B cell (primary cell): ENCODE measurements around the gene PIP5K1A. TPM values are rescaled to one million over a fixed set of nuclear protein-coding genes. Genes with fewer than 3 reads are reported as not detected.

Experiments
- ATAC-seq: fragments of 200-7000 bp; cut with Tn5 transposase; one replicate; pipeline ENCODE4 v1.10.0; 2021; ENCODE audit warnings: low read depth, mild to moderate bottlenecking, moderate number of reproducible peaks, moderate library complexity
- CTCF ChIA-PET: fragments of 350-600 bp; sonication (Branson Sonifier 250); formaldehyde crosslinking; loops from one replicate; lab custom pipeline; 2021; ENCODE audit warnings: antibody characterized with exemption, inconsistent platforms; lab: Charles Lee
- POLR2A ChIA-PET: fragments of 350-600 bp; sonication (Branson Sonifier 250); formaldehyde crosslinking; loops from one replicate; lab custom pipeline; 2021; ENCODE audit warnings: antibody characterized with exemption; lab: Charles Lee
- DNase-seq: peaks from one replicate; pipeline ENCODE4 v3.0.0; 2013
- H2AFZ ChIP-seq: 2 replicates; pipeline ENCODE4 v1.6.1; 2012; ENCODE audit warnings: mild to moderate bottlenecking, low read depth, low read length; ENCODE audit not compliant: insufficient read depth, poor library complexity, severe bottlenecking
- H3K27ac ChIP-seq, 2 donors: 1 replicate in 1 of 2; 2 replicates in 1 of 2; pipeline ENCODE4 v1.5.1; 2012 to 2013; ENCODE audit warnings: low read length in 2 of 2, mild to moderate bottlenecking in 2 of 2, moderate library complexity in 1 of 2
- H3K27me3 ChIP-seq, 4 experiments: fragments of 200-600 bp in 1 of 4; sonication (generic) in 1 of 4; replicated peaks in 1 of 4; 1 replicate in 2 of 4; 2 replicates in 2 of 4; pipeline versions ENCODE4 v1.6.1 to v1.7.0; 2013 to 2016; ENCODE audit warnings: low read length in 3 of 4, mild to moderate bottlenecking in 2 of 4, mixed read lengths in 1 of 4, moderate library complexity in 1 of 4; ENCODE audit not compliant: insufficient read depth in 4 of 4, control insufficient read depth in 3 of 4; ENCODE audit errors: control extremely low read depth in 1 of 4
- H3K36me3 ChIP-seq, 2 experiments: replicated peaks in 1 of 2; 1 replicate in 1 of 2; 2 replicates in 1 of 2; pipeline versions ENCODE4 v1.6.1 to v1.7.1; 2013; ENCODE audit warnings: low read length in 1 of 2; ENCODE audit not compliant: insufficient read depth in 2 of 2, control insufficient read depth in 1 of 2; ENCODE audit errors: control extremely low read depth in 1 of 2, extremely low read depth in 1 of 2
- H3K4me1 ChIP-seq, 2 donors: fragments of 200-600 bp in 1 of 2; sonication (generic) in 1 of 2; 1 replicate in 1 of 2; 2 replicates in 1 of 2; pipeline versions ENCODE4 v1.5.1 to v1.6.1; 2013 to 2017; ENCODE audit warnings: low read length in 2 of 2; ENCODE audit not compliant: control insufficient read depth in 2 of 2, insufficient read depth in 2 of 2
- H3K4me2 ChIP-seq: replicated peaks from 2 replicates; pipeline ENCODE3; 2012; ENCODE audit warnings: mild to moderate bottlenecking, low read depth, low read length; ENCODE audit not compliant: poor library complexity, severe bottlenecking
- H3K4me3 ChIP-seq, 5 experiments: fragments of 200-600 bp in 1 of 5; sonication (generic) in 1 of 5; 1 replicate in 3 of 5; 2 replicates in 2 of 5; pipeline versions ENCODE4 v1.5.1 to v1.7.0; 2011 to 2016; ENCODE audit warnings: low read length in 4 of 5, mild to moderate bottlenecking in 4 of 5, low read depth in 2 of 5, control low read depth in 1 of 5, moderate library complexity in 1 of 5; ENCODE audit not compliant: insufficient read depth in 1 of 5; ENCODE audit errors: control extremely low read depth in 1 of 5, extremely low read depth in 1 of 5
- H3K79me2 ChIP-seq: fragments of 200-600 bp; sonication (generic); one replicate; pipeline ENCODE4 v1.6.0; 2016; ENCODE audit warnings: low read length; ENCODE audit not compliant: control insufficient read depth, insufficient read depth
- H3K9ac ChIP-seq: fragments of 200-600 bp; sonication (generic); 2 replicates; pipeline ENCODE4 v1.6.1; 2017; ENCODE audit warnings: mild to moderate bottlenecking, low read length, moderate library complexity
- H3K9me3 ChIP-seq, 3 donors: one replicate each; pipeline versions ENCODE4 v1.6.1 to v1.7.1; 2013; ENCODE audit warnings: low read length in 2 of 3; ENCODE audit not compliant: control insufficient read depth in 2 of 3, insufficient read depth in 1 of 3; ENCODE audit errors: control extremely low read depth in 1 of 3
- H4K20me1 ChIP-seq: 2 replicates; pipeline ENCODE4 v1.6.0; 2012; ENCODE audit warnings: mild to moderate bottlenecking, low read length; ENCODE audit not compliant: insufficient read depth, control insufficient read depth, poor library complexity, severe bottlenecking
- H3K27ac Mint-ChIP-seq: one replicate; pipeline ENCODE4 v1.8.0; 2021; ENCODE audit warnings: mixed read lengths
- H3K27me3 Mint-ChIP-seq: one replicate; pipeline ENCODE4 v1.8.0; 2021; ENCODE audit warnings: mixed read lengths
- H3K4me1 Mint-ChIP-seq: one replicate; pipeline ENCODE4 v1.8.0; 2021; ENCODE audit warnings: mixed read lengths
- H3K4me3 Mint-ChIP-seq: one replicate; pipeline ENCODE4 v1.8.0; 2021; ENCODE audit warnings: mixed read lengths
- H3K9me3 Mint-ChIP-seq: one replicate; pipeline ENCODE4 v1.8.0; 2022; ENCODE audit warnings: mixed read lengths; ENCODE audit not compliant: insufficient read depth
- EZH2 ChIP-seq: IDR thresholded peaks from 2 replicates; pipeline ENCODE4 v1.6.1; 2012; ENCODE audit warnings: borderline replicate concordance, low read depth, mild to moderate bottlenecking, moderate library complexity, low read length; ENCODE audit not compliant: insufficient read depth, poor library complexity, severe bottlenecking
- WGBS: methylation state at CpG from one replicate; pipeline ENCODE4 v1.1.5; 2013; ENCODE audit warnings: missing lambda C conversion rate; ENCODE audit not compliant: insufficient coverage; 5-methylcytosine and 5-hydroxymethylcytosine counted together
- intact Hi-C: fragments of 100-400 bp; cut with micrococcal nuclease; formaldehyde crosslinking; loops from one replicate; pipeline ENCODE4 v1.10.0; 2022
- polyA plus RNA-seq: library from polyadenylated mRNA; depleted of rRNA; stranded (reverse); fragments of >200 nt; gene quantifications from 2 replicates; pipeline ENCODE4 v1.2.3, GENCODE V29; 2012
- total RNA-seq, 2 donors: library from RNA; stranded (reverse); fragments of 120-200 nt in 1 of 2; gene quantifications; 1 replicate in 1 of 2; 2 replicates in 1 of 2; pipeline versions ENCODE4 v1.2.3 to v1.2.4, GENCODE V29; 2013 to 2022
- TF ChIP-seq, protein P1 (sequence below): fragments of 200-600 bp; IDR thresholded peaks from one replicate; pipeline ENCODE4 v1.8.0; 2022; ENCODE audit warnings: antibody characterized with exemption, mild to moderate bottlenecking

Gene PIP5K1A
- total and polyA plus RNA-seq, 2 donors (not counting 1 experiment from before 2014, with no cell fraction given): 59.4 to 78.4 TPM

DNA sequence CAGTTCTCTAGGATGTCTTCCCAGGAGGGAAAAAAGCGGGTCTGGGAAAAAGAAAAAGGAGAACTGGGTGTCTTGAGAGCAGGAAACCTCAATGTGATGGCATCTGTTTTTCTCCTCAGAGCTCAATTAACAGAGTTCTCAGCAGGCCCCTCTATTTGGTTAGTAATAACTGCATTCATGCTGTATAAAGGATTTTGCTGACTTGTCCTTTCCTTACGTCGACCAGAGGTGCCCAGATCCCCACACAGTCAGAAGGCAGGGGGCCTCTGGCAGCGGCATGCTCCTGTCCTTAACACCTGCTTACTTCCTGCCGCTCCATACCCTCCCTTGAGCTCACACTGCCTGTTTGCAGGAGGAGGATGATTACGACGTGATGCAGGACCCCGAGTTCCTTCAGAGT is 68.5 kb downstream of the PIP5K1A start:
- DNase-seq (no peak), ATAC-seq (no peak)
- intact Hi-C loops: no loop called here
- Histone ChIP-seq H3K79me2 (peaks cover 14% of the 10 kb centered on the region), H4K20me1 (no peaks in the 10 kb centered on the region), H3K27ac (no peak overlapping the region), H3K9ac (no peak overlapping the region), H3K4me2 (no peak overlapping the region), H3K9me3 (no peaks in the 10 kb centered on the region), H3K36me3 (peaks cover 9 to 41% of the 10 kb centered on the region in 2 experiments), H3K27me3 (no peaks in the 10 kb centered on the region), H2AFZ (no peak overlapping the region), H3K4me3 (no peak overlapping the region), H3K4me1 (peaks cover 13 to 17% of the 10 kb centered on the region in 2 donors)
- H3K4me1 Mint-ChIP-seq: peaks cover 14% of the 10 kb centered on the region
- peak overlapping the region; percentile 46 for H3K27ac Mint-ChIP-seq
- H3K9me3 Mint-ChIP-seq: no peaks in the 10 kb centered on the region
- no peaks in the 10 kb centered on the region for H3K27me3 Mint-ChIP-seq
- ChIA-PET POLR2A (interaction anchor here (1.1 kb wide), 1 partner anchor 15 kb away, joined by 3 read pairs; the partner anchor contains the start of gene ZNF687), CTCF (no interaction called here)
- no peak overlapping the region for H3K4me3 Mint-ChIP-seq
- TF ChIP-seq, protein P1, sequence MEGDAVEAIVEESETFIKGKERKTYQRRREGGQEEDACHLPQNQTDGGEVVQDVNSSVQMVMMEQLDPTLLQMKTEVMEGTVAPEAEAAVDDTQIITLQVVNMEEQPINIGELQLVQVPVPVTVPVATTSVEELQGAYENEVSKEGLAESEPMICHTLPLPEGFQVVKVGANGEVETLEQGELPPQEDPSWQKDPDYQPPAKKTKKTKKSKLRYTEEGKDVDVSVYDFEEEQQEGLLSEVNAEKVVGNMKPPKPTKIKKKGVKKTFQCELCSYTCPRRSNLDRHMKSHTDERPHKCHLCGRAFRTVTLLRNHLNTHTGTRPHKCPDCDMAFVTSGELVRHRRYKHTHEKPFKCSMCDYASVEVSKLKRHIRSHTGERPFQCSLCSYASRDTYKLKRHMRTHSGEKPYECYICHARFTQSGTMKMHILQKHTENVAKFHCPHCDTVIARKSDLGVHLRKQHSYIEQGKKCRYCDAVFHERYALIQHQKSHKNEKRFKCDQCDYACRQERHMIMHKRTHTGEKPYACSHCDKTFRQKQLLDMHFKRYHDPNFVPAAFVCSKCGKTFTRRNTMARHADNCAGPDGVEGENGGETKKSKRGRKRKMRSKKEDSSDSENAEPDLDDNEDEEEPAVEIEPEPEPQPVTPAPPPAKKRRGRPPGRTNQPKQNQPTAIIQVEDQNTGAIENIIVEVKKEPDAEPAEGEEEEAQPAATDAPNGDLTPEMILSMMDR: no peak
- TF ChIP-seq EZH2: no peak
- 92% methylated on average over 8 of the region's 8 CpGs for WGBS

DNA sequence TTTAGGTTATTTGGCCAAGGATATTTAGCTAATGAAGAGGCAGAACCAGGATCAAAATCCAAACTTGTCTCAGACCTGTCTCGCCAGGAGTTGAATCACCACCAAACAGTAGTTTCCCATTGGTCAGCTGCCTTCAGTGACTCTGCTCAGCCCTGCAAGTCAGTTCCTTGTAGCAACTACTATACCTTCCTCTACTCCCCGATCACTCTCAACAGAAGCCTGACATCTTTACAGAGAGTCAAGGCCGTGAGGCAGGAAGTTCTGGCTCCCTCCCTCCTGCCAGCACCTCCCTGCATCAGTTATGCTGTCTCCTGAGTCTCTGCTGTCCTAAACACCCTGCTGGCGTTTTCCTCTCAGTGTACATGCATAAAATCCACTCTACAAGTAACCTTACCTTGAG is 69.4 kb downstream of the PIP5K1A start:
- no peak overlapping the region for H3K27ac Mint-ChIP-seq

More for the DNA sequence above, 69.4 kb downstream of the PIP5K1A start:
- Histone ChIP-seq H3K9ac (no peak overlapping the region), H3K27ac (no peak overlapping the region), H3K36me3 (peaks cover 8 to 35% of the 10 kb centered on the region in 2 experiments), H3K27me3 (no peaks in the 10 kb centered on the region), H3K4me2 (no peak overlapping the region), H4K20me1 (no peaks in the 10 kb centered on the region), H3K79me2 (peaks cover 5% of the 10 kb centered on the region), H3K9me3 (no peaks in the 10 kb centered on the region), H2AFZ (no peak overlapping the region), H3K4me1 (peaks cover 13 to 17% of the 10 kb centered on the region in 2 donors), H3K4me3 (no peak overlapping the region)
- ATAC-seq (no peak), DNase-seq (no peak)
- WGBS: 85% methylated on average over 3 of the region's 4 CpGs
- no peaks in the 10 kb centered on the region for H3K9me3 Mint-ChIP-seq
- POLR2A ChIA-PET: interaction anchor here (0.7 kb wide), 1 partner anchor 614 kb away, joined by 5 read pairs; no protein-coding TSS in a partner anchor
- CTCF ChIA-PET: interaction anchor here (0.8 to 1.2 kb wide), 3 partner anchors 10 to 73 kb away, joined by 3 to 6 read pairs (median 3); no protein-coding TSS in a partner anchor
- TF ChIP-seq EZH2: no peak
- TF ChIP-seq, protein P1: no peak
- intact Hi-C loops: no loop called here
- no peak overlapping the region for H3K4me3 Mint-ChIP-seq
- no peaks in the 10 kb centered on the region for H3K27me3 Mint-ChIP-seq
- H3K4me1 Mint-ChIP-seq: peaks cover 14% of the 10 kb centered on the region
